PC-9 (cell line): ENCODE results near the gene TUSC2.

ENCODE experiments used
- CTCF ChIP-seq: fragments of 200-600 bp; sonication (generic); conservative IDR thresholded peaks from 2 replicates; pipeline ENCODE4 v1.6.1; 2017; ENCODE audit warnings: mixed run types, antibody characterized with exemption, mild to moderate bottlenecking, moderate library complexity
- EZH2 ChIP-seq: fragments of 200-600 bp; sonication (generic); IDR thresholded peaks from 2 replicates; pipeline ENCODE4 v1.8.0; 2017; ENCODE audit warnings: antibody characterized with exemption, low read depth

DNA sequence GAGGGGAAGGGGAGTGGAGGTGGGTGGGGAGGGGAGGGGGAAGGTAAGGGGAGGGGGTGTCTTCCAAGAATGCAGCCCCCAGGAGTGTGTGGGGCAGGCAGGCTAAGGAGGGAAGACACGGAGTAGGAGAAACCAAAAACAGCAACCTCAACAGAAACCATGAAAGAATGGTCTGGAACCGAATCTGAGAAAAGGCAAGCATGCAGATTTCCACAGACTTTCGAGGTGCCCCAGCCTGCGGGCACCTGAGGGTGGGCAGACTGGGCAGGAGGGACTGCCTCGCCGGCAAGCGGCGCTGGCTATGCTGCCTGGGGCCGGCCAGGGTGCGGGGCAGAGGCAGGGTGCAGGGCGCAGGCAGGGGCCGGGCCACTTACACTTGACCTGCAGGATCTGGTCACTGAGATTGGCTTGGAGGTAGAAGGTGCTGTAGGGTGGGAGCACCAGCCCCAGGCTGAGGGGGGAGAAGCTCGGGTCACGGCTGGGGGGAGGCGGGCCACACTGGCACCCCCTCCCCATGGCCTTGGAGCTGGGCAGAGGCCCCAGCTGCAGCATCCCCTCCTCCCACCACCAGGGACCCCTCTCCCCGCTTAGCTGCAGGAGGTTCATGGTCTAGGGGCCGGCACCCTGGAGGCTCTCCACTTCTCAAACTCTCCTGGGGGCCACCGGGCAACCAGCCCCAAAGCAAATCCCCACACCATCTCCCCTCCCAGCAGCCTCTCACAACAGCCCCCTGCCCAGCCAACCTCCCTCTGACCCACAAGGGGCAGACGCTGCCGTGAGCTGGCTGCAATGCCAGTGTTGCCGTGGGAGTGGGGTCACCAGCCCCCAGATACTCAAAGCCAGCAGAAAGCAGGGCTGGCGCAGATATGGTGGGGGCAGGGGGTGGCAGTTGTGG lies 46.6 kb upstream of the TUSC2 start:
- TF ChIP-seq CTCF (no peak), EZH2 (no peak)
